GM13977 (cell line): ENCODE data around the gene PUM2.

Experiments
- DNase-seq: peaks from one replicate; pipeline ENCODE4 v3.0.0; 2012; ENCODE audit warnings: low spot score
- in situ Hi-C: fragments of 300-500 bp; cut with MboI; formaldehyde crosslinking; loops from one replicate; pipeline ENCODE4 v1.12.0; 2022; ENCODE audit warnings: low sequenced_read_pairs, low pct_unique_long_range_greater_than_20kb, mixed read lengths, inconsistent platforms; ENCODE audit not compliant: unreplicated experiment
- TF ChIP-seq, protein P1 (sequence below): IDR thresholded peaks from 2 replicates; pipeline ENCODE4 v1.5.1; 2012; ENCODE audit warnings: mild to moderate bottlenecking, control low read depth; ENCODE audit not compliant: insufficient read depth; ENCODE audit errors: extremely low read depth, missing control alignments

The PUM2 gene

DNA sequence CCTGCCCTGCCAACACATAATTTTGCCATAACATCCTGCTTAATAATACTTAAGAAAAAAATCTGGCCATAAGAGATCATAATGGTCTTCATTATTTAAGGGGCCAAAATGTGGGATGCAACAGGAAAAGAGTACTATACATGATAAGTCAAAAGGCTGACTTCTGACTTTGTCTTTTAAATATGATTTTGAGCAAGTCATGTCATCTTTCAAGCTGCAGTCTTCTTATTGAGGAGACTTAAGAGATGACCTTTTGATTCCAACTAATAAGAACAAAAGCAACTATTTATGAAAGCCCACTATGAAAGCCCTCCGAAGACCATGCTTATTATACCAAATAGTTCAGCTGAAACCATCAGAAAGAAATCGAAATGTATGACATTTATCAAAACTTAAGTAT, 41.6 kb downstream of the PUM2 start:
- in situ Hi-C loops, result no loop called here
- DNase-seq, result no peak
- TF ChIP-seq, protein P1, sequence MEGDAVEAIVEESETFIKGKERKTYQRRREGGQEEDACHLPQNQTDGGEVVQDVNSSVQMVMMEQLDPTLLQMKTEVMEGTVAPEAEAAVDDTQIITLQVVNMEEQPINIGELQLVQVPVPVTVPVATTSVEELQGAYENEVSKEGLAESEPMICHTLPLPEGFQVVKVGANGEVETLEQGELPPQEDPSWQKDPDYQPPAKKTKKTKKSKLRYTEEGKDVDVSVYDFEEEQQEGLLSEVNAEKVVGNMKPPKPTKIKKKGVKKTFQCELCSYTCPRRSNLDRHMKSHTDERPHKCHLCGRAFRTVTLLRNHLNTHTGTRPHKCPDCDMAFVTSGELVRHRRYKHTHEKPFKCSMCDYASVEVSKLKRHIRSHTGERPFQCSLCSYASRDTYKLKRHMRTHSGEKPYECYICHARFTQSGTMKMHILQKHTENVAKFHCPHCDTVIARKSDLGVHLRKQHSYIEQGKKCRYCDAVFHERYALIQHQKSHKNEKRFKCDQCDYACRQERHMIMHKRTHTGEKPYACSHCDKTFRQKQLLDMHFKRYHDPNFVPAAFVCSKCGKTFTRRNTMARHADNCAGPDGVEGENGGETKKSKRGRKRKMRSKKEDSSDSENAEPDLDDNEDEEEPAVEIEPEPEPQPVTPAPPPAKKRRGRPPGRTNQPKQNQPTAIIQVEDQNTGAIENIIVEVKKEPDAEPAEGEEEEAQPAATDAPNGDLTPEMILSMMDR, result no peak

DNA sequence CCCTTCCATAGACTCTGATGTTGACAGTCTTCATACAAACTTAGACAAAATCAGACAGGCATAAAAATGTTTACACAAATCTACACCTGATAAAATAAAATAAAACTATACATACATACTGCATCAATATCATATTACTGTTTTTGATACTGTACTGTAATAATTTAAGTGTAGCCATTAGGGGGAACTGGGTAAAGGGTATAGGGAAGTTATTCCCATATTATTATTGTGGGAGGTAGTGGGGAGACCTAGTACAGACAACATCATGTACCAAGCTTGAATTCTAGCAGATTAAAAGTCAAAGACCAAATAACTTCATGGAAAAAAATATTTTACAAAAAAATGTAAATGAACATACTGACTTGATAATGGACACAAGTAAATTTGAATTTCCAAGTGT, 43.3 kb downstream of the PUM2 start:
- DNase-seq, result no peak
- in situ Hi-C loops, result no loop called here
- TF ChIP-seq, protein P1, result no peak

DNA sequence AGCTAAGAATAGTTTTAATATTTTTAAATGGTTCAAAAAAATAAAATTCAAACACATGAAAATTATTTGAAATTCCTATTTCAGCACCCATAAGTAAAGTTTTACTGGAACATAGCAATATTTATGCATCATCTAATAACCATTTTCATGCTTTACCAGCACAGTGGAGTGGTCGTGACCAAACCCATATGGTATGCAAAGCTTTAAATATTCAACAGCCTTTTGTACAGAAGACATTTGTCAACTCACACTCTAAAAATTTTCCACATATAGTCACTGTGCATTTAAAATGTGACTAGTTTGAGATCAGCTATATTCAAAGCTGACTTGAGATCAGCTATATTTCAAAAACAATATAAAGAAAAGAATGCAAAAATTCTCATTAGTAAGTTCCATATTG, 46.2 kb downstream of the PUM2 start:
- in situ Hi-C loops, result no loop called here
- DNase-seq, result no peak
- TF ChIP-seq, protein P1, result no peak

DNA sequence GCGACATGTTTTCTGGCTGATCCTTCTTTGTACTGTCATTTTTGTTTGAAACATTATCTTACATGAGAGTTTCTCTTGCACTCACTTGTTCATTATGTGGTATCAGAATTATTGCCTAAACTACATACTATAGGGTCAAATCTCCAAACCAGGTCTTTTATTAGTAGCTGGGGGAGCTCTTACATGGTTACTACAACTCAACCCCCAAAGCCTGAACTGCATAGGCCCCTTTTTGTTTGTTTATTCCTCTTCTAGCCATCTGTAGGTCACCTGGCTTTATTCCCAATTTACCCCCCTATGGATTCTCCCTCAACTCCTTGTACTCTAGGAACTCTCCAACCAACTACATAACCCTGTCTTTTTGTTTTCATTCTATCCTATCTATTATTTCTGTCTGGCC, 46.7 kb downstream of the PUM2 start:
- no peak for DNase-seq
- in situ Hi-C loops, result no loop called here
- TF ChIP-seq, protein P1, result no peak

DNA sequence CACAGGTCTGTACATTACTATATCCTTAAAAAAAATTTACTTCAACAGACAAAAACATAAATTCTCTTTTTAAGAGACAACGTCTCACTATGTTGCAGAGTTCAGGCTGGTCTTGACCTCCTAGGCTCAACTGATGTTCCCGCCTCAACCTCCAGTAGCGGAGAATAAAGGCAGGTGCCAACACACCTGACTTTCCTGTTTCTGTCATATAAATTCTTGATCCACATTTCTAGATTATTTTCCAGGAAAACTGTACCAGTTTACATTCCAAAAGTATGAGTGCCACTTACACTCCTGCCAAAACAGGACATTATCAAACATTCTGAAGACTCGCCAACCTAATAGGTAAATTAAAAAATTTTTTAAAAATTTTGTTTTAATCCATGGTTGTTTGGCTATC, 48.6 kb downstream of the PUM2 start:
- in situ Hi-C loops, result no loop called here
- TF ChIP-seq, protein P1, result no peak
- no peak for DNase-seq

DNA sequence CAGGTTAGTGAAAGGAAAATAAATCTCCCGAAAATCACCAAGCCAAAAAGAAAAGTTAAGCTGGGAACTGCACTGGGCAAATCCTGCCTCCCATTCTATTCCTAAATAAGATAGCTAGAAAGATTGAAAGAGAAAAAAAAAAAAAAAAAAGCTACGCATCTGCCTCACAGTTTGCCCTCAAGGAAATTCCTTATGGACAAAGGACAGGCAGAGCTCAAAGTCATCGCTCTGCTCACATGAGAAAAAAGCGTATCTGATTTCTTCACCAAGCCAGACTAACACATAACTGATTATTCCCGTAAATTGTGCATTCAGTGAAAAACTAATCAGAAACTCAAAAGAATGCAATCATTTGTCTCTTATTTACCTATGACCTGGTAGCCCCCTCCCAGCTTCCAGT, 50.0 kb downstream of the PUM2 start:
- TF ChIP-seq, protein P1, result no peak
- in situ Hi-C loops, result no loop called here
- no peak for DNase-seq

DNA sequence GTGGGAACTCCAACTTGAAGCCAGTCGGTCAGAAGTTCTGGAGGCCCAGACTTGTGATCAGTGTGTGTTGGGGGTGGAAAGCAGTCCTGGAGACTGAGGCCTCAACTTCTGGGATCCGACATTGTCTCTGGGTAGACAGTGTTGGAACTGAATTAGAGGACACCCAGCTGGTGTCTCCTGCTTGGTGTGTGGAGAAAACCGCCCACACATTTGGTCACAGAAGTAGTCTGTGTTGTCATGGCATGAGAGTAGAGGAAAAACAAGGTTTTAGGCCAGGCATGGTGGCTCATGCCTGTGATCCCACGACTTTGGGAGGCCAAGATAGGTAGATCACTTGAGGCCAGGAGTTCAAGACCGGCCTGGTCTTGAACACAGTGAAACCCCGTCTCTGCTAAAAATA, 51.5 kb downstream of the PUM2 start:
- no peak for DNase-seq
- in situ Hi-C loops, result no loop called here
- TF ChIP-seq, protein P1, result no peak
